HG03575 (cell line): Measurements from ENCODE around the gene DAAM1.

ENCODE experiments used
- ATAC-seq: cut with Tn5 transposase; IDR thresholded peaks from one replicate; pipeline ENCODE4 v1.9.1; 2021; ENCODE audit not compliant: unreplicated experiment, insufficient number of reproducible peaks, low FRiP score; ENCODE audit errors: extremely low read depth

The DAAM1 gene

DNA sequence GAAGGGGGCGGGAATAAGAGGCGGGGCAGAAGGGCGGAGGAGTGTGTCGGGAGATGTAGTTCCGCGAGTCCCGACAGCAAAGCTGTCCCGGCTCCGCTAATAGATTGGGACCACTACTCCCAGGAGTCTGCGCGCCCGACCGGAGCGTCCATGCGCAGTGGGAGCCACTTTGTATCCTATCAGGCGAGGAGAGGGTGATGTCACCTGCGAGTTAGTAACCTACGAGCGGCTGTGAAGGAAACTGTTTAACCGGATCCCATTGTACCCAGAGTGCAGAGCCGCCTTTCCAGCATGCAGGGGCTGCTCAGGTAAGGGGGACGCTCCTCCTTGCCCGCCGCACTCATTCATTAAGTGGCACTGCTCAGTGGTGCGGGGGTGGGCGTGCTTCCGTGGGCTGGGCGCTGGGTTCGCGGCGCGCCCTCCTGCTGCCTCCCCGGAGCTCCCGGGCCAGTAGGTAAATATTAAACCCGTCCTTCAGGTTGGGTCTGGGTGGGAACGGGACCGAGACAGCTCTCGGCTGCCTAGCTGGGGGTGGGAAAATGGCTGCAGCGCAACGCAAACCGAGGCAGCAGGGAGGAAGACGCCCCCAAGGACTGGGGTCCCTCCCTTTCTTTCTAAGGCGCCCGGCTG lies at the start of gene DAAM1:
DAAM1 (plus strand) TSS at position 207 of the 630 bp plus-strand sequence. CDS start 74,811 bp downstream, outside the sequence.
- peak; percentile 91 for ATAC-seq

DNA sequence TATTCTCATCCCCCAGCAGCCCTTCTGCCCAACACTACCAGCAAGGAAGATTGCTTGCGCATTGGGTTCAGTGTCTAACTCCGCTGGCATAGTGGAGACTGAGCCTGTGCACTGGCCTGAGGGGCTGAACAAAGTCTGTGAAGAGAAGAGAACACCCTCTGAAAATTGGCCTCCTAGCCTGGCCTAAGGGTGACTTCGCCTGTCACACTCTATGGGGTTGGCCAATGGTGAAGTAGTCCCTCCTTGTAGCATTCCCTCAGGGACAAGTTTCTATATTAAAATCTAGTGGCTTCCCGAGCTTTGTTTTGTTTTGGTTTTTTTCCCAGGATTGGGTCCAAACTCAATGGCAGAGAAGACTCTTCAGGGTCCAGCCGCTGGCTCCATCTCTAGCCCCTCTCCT lies 49.1 kb upstream of the DAAM1 start:
- no peak for ATAC-seq

DNA sequence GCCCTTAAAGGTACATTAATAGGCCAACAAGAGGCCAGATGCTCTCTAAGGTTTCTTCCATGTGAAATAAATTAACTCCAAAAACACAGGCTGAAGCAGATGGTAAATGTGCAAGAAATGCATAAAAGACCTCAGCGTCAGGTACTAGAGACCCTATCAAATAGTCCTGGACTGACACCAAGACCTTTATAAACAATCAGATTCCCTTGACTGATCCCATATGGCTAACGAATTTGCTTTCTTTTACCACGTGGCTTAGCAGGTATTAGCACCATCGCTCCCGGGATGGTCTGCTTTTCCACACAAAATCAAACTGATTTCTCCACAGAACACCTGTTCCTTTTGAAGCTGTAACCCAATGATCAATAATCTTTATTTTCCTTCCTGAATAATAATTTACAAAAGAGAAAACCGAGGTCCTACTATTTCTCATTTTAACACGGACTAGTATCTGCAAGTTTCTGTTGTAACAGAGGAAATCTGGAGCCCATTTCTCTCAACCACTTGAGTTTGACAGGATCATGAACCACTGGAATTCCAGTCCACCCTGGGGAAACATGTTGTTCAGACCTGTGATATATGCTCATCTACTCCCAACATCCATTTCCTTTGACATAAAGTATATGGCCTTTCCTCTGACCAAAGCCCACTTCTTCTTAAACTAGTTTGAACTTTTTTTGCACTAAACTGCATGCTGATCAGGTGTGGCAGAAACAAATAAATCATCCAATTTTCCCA lies 48.2 kb upstream of the DAAM1 start:
- ATAC-seq: no peak

DNA sequence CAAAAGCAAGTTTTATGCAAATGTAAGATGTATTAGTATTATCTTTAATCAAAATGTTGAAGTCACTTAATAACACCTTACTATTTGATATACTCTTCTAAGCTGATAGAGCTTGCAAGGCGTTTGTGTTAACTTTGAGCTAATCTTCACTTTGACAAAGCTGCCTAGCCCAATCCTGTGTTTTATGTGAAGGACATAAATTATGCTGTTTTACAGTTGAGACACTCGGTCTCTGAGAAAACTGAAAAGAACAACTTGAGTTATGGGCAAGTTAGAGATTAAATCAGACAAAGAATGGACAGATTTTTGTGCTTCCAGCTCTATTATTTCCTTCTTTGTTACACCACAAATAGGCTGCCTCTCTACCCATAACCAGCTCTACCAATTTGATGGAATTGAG lies 42.0 kb upstream of the DAAM1 start:
- no peak for ATAC-seq

DNA sequence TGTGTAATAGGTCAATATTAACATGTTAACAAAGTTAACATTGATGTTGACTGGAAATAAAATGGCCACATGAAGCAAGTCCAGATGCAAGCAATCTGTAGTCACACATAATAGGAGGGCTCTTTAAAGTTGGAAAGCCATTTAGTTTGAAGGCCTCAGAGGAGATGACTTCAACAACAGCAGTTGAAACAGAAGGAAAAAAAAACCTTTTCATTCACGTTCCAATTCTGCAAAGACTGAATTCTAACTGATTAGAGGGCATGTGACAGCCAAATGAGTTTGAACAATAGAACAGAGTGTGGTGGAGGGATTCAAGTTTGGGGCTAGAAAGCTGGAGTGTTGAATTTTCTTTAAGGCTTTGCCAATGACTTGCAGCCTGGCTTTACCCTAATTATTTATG lies 41.5 kb upstream of the DAAM1 start:
- no peak for ATAC-seq

DNA sequence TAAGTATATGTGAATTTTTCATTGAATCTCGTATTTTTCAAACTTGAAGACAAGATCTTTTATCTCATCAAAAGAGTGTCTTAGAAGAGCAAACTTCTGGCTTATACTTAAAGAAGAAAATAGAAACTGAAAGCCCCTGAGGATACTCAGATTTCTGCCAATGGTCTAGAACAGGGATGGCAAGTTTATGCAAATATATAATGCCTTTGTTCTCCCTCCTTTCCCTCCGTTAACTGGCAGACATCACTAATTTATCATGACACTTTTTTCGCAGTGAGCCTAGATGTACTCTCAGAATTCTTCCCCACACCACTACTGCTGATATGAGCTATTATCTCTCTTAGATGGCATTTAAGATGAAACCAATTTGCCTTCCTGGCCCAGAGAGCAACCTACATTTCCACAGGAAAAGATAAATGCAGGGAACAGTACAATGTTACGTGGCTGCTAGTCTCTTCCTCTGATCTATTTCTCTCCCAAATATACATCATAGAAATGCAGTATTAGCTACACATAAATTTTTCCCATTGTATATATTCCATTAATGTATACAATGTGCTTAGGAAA lies 40.0 kb upstream of the DAAM1 start:
- no peak for ATAC-seq

DNA sequence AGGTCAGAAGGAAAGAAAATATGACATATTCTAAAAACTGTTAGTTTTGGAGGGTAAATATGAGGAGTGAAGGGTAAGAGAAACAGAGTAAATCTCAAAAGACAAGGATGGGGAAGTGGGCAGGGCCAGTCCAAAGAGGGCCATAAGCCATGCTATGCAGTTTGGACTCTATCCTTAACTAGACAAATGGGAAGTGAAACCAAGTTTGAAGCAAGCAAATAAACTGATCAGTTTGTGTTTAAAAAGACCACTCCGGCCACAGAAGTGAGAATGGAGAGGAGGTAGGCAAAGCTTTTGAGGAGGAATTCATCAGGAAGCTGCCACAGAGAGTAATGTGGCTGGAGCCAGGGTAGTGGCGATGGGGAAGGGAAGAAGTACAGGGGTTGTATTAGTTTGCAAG lies 37.5 kb upstream of the DAAM1 start:
- no peak for ATAC-seq

DNA sequence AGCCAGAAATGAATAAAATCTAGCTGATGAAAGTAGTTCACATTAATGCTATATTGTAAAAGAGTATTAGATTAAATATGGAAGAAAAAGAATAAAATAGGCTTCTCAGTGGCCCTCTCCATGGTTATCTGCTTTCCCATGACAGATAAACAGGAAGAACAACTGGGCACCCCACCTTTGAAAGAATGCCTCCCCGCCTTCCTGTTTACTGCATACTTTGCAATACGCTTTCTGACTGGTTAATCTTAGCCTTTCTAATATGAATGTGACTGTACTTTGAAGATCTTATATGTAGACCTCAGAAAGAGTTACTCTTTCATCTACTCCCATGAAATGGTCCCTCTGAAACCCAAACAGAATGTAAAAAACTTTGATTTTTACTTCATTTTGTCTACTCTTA lies 34.1 kb upstream of the DAAM1 start:
- ATAC-seq: no peak

DNA sequence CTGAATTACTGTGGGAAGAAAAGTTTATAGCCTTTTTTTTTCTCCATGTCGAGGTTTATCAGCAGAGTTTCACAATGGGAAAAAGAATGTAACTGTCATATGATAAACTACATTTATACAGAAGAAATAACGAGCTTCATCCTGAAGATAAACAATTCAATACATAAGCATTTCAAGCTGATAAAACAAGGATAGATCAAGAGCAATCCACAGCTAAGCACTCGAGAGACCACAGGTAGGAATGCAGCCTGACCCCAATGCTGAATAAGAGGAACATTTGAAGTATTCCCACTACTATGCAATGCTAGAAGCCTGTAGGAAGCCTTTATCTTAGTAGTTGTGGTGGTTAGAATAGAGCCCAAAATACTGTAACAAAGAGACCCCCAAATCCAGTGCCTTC lies 32.6 kb upstream of the DAAM1 start:
- ATAC-seq: no peak

DNA sequence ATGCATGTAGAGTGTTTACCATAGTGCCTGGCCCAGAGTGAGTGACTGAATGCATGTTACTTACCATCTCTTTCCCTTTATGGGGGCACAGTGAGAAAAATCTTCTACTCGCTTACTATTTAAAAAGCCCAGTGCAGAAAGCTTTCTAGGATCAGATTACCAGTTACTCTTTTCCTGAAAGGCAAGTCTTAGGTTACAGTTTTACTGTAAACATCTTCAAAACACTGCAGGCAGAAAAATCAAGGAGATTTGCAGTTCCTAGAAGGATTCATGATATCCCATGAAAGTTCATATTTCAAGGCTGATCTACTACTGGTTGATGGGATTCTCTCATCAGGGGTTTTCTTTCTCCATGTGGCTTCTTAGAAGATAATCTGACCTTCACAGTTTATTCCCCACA lies 29.3 kb upstream of the DAAM1 start:
- ATAC-seq: no peak

DNA sequence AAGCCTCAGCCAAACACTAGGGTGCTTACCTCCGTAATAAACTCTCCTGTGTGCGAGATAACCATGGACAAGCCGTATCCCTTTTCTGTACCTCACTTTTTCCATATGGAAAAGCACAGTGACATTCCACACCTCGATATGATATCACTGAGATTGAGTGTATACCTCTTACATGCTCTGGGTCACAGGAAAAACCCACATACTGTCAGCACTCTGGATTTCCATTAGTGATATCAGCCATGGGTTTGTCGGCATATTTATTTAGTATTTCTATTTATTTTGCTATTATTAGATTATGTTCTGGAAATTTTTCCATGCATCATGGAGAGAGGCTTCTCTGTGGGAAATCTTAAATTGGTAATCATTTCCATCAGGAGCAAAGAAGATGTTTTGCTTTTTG lies 28.0 kb upstream of the DAAM1 start:
- no peak for ATAC-seq

DNA sequence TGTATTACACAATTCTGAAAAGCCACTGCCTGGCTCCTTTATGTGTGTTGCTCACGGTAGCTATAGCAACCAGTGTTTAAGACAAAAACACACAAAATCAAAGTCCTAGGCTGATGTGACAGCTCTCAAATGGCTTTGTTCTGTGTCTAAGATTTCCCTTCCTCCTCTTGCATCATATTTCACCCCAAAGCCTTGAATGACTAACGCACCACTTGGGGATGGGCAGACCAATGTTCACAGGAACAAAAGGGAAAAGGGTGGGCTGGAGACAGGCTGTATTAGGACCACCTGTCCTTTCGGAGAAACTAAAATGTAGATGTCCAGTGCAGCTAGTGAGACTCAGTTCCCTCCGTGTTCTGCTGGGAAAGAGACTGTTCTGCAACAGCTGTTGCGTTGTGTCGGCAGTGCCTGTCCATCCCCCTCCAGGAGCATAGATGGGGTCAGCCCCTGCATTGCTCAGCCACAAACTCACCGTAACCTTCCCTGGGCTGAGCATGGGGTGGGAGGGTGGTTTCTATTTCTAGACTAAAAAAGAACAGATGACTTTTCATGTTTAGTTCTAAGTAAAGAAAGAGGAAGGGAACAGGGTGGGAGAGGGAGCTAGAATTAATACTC lies 26.8 kb upstream of the DAAM1 start:
- ATAC-seq: no peak

DNA sequence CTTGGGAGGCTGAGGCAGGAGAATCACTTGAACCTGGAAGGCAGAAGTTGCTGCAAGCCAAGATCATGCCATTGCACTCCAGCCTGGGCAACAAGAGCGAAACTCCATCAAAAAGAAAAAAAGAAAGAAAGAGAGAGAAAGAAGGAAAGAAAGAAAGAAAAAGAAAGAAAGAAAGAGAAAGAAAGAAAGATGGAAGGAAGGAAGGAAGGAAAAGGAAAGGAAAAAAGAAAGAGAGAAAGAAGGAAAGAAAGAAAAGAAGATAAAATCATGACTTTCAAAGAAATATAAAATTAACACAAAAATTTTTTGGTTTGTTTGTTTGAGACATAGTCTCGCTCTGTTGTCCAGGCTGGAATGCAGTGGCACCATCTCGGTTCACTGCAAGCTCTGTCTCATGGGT lies 22.2 kb upstream of the DAAM1 start:
- ATAC-seq: no peak

DNA sequence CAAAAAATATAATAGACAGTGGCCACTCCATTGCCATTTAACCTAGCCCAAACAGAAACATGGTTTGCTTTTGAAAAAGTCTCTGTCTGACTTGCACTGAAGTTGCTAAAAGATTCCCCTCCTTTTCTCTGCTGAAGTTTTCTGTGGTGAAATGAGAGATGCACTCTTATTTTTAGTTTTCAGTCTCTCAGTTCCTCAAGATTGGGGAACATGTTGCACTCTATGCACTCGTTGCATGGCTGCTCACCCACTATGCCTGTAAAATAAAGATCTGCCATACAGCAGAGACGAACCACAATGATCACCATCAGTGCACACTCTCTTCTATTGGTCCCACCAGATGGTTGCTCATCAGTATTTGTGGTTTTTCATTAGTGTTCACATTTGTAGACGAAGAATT lies 13.1 kb upstream of the DAAM1 start:
- ATAC-seq: peak; percentile 98

DNA sequence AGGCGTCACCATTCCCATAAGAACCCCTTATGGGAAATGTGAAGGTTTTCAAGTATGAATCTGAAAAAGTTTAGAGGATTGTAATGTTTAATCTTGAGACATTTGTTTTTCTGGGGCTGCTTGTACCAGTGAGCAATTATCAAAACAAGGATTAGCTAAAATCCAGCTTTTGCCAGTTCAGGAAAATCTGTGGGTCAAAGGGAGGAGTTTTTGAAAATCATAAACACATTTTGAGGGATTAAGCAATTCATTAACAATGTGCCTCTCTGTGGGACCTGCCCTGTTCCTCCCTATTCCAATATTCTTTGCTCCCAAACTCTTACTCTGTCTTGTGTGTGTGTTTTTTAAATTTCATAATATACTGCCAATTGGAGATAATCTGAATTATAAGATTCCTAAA lies 11.7 kb upstream of the DAAM1 start:
- no peak for ATAC-seq

DNA sequence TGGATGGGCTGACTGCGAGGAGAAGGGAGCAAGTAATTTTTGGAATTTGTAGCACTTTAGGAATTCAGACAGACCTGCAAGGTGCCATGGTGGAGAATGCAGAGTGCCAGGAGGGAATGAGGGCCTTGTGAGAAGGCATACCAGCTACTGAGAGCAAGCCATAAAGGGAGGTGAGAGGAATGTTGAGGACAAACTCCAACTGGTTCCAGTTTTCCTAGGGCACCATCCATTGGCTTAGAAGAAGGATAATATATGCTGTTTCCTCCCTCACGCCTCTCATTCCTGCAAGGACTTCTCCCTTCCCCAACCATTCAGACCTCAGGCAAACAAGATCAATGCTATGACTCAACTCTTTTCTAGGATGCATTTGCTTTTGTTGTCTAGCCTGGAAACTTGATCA lies 11.2 kb upstream of the DAAM1 start:
- no peak for ATAC-seq

DNA sequence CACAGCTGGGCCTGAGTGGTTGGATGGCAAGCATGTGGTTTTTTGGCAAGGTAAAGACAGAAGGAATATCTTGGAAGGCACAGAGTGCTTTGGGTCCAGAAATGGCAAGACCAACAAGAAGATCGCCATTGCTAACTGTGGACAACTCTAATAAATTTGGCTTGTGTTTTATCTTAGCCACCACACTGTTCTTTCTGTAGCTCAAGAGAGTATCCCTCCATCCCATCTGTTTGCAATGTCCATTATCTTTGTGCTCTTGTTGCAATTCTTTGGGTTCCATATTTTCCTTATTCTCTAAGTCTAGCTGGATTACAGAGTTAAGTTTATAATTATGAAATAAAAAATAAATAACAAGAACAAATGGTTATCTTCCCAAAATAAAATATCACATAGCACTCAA lies 6.7 kb upstream of the DAAM1 start:
- ATAC-seq: no peak

DNA sequence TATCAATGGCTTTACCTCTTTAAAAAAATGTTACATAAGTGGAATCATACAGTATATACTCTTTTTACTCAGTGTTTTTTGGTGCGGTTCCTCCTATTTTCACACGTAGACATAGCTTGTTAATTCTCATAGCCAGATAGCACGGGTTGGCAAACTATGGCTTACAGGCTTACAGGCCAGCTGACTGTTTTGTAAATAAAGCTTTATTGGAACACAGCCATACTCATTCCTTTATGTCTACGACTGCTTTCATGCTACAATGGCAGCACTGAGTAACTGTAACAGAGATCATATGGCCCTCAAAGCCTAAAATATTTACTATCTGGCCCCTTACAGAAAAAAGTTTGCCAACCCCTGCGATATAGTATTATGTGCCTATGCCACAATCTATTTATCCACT lies 5.8 kb upstream of the DAAM1 start:
- ATAC-seq: no peak

DNA sequence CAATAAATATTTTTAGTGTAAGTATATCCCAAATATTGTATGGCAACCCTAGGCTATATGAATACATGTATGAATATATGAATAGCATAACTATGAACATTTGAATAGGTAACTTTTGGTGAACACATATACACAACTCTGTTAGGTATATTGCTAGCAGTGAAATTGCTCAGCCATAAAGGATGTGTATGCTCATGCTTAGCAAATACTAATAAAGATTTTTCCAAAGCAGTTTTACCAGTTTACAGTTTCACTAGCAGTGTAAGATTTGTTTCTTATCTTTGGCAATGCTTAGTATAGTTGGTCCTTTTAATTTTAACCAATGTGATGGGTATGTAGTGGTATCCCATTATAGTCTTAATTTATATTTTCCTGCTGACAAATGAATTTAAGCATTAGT lies 5.3 kb upstream of the DAAM1 start:
- ATAC-seq: no peak

DNA sequence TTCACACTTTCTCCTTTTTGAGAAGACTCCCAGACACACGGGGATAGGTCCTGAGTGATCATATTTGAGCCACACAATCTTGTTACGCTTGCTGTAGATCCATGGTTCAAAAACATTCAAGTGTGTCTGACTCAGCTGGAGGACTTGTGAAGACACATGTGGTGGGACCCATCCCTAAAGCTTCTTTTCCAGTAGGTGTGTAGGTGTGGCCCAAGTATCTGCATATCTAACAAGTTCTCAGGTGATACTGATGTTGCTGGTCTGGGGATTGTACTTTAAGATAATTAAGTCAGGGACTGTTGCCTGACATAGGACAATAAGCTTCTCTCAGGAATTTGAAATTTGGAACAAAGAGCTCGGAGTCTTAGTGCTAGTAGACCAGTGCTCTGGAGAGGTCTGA lies 4.1 kb upstream of the DAAM1 start:
- ATAC-seq: no peak
